Right cardiac atrium (tissue), 5 donors: ENCODE measurements around the gene DNAJC13. TPM values are rescaled to one million over a fixed set of nuclear protein-coding genes. Genes with fewer than 3 reads are reported as not detected.

Source experiments
- polyA plus RNA-seq: library from polyadenylated mRNA; stranded (reverse); fragments of 200-250 nt; gene quantifications from one replicate; pipeline ENCODE4 v1.2.3, GENCODE V29; 2013
- total RNA-seq, 4 donors: library from RNA; stranded (reverse); fragmentation: NEBNext Ultra II Directional; extraction: Animal tissue kit (Norgen Biotek cat#: 25700); gene quantifications; one replicate each; pipeline ENCODE4 v1.2.1, GENCODE V29; 2021
- donor health status: healthy with polysubstance abuse.
- donor health status: DM: no; HTN: yes; CAD: no.
- donor health status: DM: no; HTN: no; CAD: no.
- donor health status: DM: no; HTN: yes; CAD: no; lungs with severe emphysema.
- donor health status: DM: yes; HTN: yes; CAD: no.

DNAJC13 gene
- total and polyA plus RNA-seq, 5 donors, result 9.3 to 32.4 (median 30.2) TPM

Other genes starting within 250 kb of the DNAJC13 start
- gene ACP3, start 100.1 kb upstream of the DNAJC13 start, total RNA-seq, result 1 to 10 TPM; 1.0 to 2.3 (median 1.6) TPM
- gene ACP3, start 100.1 kb upstream of the DNAJC13 start, polyA plus RNA-seq, result 0.41 TPM
- 1 to 10 TPM; 5.2 to 8.5 (median 6.6) TPM for gene ACKR4, start 179.8 kb downstream of the DNAJC13 start, total RNA-seq
- gene ACKR4, start 179.8 kb downstream of the DNAJC13 start, polyA plus RNA-seq, result 7.2 TPM
- 10 to 100 TPM; 15.0 to 19.8 (median 18.1) TPM for gene ACAD11, start 242.3 kb downstream of the DNAJC13 start, total RNA-seq
- gene ACAD11, start 242.3 kb downstream of the DNAJC13 start, polyA plus RNA-seq, result 14.6 TPM
- 10 to 100 TPM; 31.6 to 42.2 (median 31.7) TPM for gene UBA5, start 242.8 kb downstream of the DNAJC13 start, total RNA-seq
- 25.6 TPM for gene UBA5, start 242.8 kb downstream of the DNAJC13 start, polyA plus RNA-seq